ENCODE results near the gene NUP188.
A peak's percentile ranks its signal among the peaks of the same experiment; 100 is the strongest.
"Not testable (repeated sequence)": the region's sequence is repeated elsewhere in the genome, so short reads cannot be mapped to it uniquely, and the experiment has no call there.

The NUP188 gene

GRCh38 chr9:129032541-129033159 lies 85.2 kb downstream of the NUP188 start:
- no peak for DNase-seq (ENCODE audit: extremely low read depth, low read depth)
- no peak for TF ChIP-seq CTCF (IDR thresholded peaks at IDR 0.05; ENCODE audit: low read depth, low read length)

- TF ChIP-seq CTCF (IDR thresholded peaks at IDR 0.05; ENCODE audit: low read depth, low read length): no peak
- no peak for DNase-seq (ENCODE audit: extremely low read depth, low read depth)
These were observed 85.7 kb downstream of the NUP188 start for GRCh38 chr9:129033216-129033615.

- DNase-seq (ENCODE audit: extremely low read depth, low read depth): not testable (repeated sequence)
These were observed 88.3 kb downstream of the NUP188 start for GRCh38 chr9:129035838-129036237.

- TF ChIP-seq CTCF (IDR thresholded peaks at IDR 0.05; ENCODE audit: low read depth, low read length): no peak
- DNase-seq (ENCODE audit: extremely low read depth, low read depth): peak; percentile 97
These were observed 88.9 kb downstream of the NUP188 start, which contains the start of gene MIGA2 for GRCh38 chr9:129036241-129036922. Gene MIGA2 (plus strand): TSS chr9:129036626. CDS start chr9:129040595, 3,969 bp downstream.

- no peak for DNase-seq (ENCODE audit: extremely low read depth, low read depth)
- no peak for TF ChIP-seq CTCF (IDR thresholded peaks at IDR 0.05; ENCODE audit: low read depth, low read length)
These were observed 89.6 kb downstream of the NUP188 start for GRCh38 chr9:129036923-129037766.

GRCh38 chr9:129037767-129038098 lies 90.2 kb downstream of the NUP188 start:
- TF ChIP-seq CTCF (IDR thresholded peaks at IDR 0.05; ENCODE audit: low read depth, low read length): no peak
- DNase-seq (ENCODE audit: extremely low read depth, low read depth): no peak

GRCh38 chr9:129038109-129038852 lies 90.8 kb downstream of the NUP188 start:
- no peak for DNase-seq (ENCODE audit: extremely low read depth, low read depth)
- TF ChIP-seq CTCF (IDR thresholded peaks at IDR 0.05; ENCODE audit: low read depth, low read length): no peak
